NCI-H128 (cell line): Measurements from ENCODE around the gene CCDC34.

Experiments
- DNase-seq: peaks from one replicate; lab custom pipeline; 2025; ENCODE audit not compliant: unreplicated experiment; lab: John Stamatoyannopoulos, UW

The CCDC34 gene

GRCh38 chr11:27392278-27393114 lies 29.5 kb upstream of the CCDC34 start:
- DNase-seq, result no peak

DNA sequence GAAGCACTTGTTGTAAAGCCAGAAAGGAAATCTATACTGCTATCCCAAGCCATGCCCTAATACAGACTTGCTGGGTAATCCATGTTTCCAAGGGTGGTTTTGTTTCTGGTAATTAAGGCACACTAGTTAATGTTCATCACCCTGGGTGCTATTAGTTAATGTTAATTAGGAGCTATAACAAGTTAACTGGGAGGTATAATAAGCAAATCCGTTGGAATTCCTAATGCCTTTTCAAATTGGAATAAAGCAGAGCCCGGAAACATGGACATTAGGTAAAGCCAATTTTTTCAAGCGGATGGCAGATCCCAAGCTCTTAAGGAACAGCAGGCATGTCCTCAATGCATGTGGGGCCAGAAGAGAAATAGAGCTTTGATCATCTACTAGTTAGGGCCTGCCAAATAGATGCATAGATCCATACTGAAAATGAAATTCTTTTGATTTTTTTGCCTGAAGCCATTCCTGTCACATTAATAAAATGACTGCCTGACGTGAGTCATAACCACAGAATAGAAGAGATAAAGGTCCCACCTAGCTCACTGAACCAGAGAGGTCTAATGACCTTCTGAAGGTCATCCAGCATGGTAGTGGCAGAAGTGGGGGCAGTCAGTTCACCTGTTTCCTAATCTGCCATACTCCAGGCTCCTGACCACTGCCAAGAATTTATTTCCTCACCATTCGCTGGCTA lies 28.5 kb upstream of the CCDC34 start:
- no peak for DNase-seq

DNA sequence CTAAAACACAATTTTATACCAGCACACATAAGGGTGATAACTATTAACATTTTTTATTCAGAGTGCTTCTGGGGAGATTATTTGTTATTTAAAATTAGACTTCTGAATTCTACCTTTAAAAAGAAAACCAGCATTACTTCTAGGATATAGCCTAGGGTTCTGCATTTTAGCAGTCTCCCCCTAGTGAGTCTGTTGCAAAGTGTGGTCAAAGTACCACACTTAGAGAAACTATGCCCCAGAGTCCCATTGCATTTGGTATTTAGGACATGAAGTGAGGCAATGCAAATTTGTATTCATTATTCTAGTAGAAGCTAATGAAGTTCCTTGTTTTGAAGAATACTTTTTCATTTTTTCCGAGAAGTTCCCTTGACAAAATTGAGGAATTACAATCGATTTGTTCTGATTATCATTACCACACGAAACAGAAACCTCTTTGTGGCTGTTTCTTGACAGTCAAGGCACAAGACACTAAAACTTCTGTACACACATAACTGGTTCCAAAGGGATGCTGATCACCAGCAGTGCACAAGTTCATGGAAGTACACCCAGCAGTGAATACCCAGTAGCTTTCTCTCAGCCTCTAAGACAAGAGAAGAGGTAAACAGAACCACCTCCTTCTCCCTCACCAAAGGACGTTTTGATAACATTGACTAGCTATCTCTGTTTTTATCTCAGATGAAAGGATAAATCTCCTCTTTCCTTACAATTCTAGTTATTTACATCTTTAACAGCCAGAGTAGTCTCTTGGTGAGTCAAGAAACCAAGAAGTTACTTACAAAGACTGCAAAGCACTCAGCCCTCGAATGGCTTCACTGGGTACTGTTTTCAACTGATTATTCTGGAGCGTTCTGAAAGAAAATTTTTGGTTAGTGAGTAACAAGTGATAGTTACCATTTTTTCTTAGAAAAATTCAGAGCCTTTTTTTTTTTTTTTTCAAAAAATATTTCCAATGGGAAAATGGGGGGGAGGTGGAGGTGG lies 27.6 kb upstream of the CCDC34 start:
- no peak for DNase-seq

DNA sequence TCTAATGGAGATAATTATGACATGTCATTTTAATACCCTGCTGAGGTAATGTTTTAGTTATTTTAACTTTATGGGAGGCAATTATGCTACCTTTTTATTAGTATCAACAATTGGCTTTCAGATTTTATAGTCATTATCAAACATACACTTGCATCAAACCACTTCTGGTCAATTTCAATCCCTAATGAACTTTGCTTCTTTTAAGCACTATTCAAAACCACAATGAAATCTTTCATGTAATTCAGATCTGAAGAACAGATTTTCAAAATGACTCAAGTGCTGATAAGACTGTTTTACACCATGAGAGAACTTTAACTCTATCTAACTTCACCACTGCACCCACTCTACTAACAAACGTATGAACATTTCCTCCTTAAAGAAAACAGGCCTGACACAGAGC lies 25.9 kb upstream of the CCDC34 start:
- no peak for DNase-seq

- no peak for DNase-seq
Observed at GRCh38 chr11:27388001-27388400, 25.0 kb upstream of the CCDC34 start.

- DNase-seq, result no peak
Observed at GRCh38 chr11:27387362-27387761, 24.3 kb upstream of the CCDC34 start.

DNA sequence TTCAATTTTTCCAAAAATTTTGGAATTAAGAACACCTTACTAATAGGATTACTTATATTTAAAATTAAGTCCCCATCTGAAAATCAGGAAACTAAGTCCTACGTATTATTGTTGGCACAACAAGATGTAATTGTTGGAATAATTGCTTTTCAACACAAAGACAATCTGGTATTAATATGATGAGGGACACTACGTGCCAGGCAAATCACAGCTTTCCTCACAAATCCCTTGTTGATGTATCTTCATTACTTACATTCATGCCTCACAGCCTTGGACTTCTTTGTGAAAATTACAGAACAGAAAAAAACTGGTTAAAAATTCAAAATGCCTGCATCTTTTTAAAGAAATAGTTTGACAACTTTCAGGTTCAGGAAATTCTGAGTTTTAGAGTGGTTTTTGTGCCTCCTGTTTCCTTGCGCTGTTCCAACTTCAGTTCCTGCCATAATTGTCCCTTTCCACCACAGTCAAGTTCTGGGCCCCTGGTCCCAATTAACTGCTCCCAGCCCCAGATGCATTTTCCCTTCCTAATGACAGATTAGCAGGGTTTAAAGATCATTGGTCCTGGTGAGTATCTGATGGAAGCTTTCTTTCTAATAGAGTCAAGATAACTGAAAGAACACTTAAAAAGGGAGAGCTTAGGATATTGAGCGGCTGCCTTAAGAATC lies 23.3 kb upstream of the CCDC34 start:
- DNase-seq, result no peak

- DNase-seq, result no peak
Observed at GRCh38 chr11:27385245-27385644, 22.2 kb upstream of the CCDC34 start.

- DNase-seq, result no peak
Observed at GRCh38 chr11:27384227-27384626, 21.2 kb upstream of the CCDC34 start.

DNA sequence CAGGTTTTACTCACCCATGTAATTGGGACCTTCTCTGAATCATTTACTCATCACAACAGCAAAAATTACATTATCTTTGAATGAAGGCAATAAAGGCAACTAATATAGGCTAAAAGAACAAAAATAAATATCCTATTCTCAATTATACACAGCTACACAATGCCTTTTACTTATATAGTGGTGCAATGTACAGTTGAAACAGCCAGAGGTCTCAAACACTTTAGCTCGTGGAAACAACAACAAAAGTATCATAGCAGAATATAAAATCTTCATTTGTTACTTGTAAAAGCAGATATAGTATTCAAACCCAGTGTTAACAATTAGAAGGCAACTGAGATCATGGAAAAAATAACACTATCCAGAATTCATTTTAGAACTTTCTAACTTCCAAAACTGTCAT lies 20.6 kb upstream of the CCDC34 start:
- no peak for DNase-seq

- no peak for DNase-seq
Observed at GRCh38 chr11:27381238-27381666, 18.2 kb upstream of the CCDC34 start.

GRCh38 chr11:27380771-27381170 lies 17.8 kb upstream of the CCDC34 start:
- no peak for DNase-seq

DNA sequence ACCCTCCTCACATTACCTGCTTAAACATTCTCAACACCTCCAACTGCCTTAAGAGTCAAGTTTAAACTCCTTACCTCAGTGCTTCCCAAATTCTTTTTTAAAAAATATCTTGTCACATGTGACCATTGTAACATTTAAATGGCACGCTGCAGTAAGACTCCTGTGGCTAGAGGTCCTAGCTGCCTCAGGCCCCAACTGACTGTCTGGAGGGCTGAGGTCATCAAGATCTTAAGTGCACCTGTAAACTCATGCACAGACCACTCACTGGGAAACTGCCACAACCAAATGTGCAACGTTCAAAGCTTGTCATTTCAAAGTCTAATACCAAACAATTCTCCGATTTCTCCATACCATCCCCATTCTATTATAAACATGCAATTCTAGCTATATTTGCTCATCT lies 16.4 kb upstream of the CCDC34 start:
- DNase-seq, result no peak

DNA sequence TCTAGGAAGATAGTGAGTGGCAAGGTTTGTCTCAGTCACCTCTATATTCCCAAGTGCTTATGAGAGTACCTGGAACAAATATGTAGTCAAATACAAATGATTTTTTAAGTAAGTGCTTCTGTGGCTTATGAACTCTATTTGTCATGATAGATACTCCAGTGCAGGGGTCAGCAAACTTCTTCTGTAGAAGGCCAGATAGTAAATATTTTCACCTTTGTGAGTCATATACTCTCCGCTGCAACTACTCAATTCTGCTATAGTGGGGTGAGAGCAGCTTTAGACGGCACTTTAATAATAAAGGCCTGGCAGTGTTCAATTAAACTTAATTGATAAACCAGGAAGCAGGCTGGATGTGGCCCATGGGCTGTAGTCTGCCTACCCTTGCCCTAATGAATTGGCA lies 12.4 kb upstream of the CCDC34 start:
- DNase-seq, result no peak

DNA sequence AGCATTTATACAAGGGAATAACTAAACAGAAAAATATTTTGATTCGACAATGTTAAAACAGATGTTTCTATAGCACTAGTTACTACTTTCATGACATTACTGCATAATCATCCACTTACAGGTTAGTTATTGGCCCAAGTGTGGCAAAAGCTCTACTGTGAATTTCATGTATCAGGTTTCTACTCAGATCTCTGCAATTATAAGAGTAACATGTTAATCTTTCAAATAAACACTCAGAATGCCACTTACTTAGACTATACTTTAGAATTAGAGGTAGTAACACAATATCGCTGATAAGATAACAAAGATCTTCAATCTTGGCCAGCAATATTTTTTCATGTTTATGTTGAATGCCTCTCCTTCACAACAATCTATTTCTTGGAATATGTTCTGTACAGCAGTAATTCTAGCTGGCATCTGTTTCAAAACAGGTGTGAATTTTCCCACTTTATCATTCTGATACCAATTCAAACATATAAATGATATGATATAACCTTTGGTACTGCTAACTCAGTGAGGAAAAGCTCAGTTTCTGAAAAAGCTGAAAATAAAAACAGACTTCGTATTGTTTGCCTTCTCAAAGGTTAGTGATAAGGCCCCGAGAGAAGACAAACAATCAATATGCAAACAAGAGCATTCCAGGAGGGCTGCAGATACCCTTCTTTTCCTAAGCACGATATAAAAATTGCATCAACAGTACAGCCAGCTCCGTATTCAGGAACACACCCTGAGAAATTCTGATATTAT lies 11.0 kb upstream of the CCDC34 start:
- DNase-seq, result no peak

- DNase-seq, result no peak
Observed at GRCh38 chr11:27373392-27373791, 10.4 kb upstream of the CCDC34 start.

DNA sequence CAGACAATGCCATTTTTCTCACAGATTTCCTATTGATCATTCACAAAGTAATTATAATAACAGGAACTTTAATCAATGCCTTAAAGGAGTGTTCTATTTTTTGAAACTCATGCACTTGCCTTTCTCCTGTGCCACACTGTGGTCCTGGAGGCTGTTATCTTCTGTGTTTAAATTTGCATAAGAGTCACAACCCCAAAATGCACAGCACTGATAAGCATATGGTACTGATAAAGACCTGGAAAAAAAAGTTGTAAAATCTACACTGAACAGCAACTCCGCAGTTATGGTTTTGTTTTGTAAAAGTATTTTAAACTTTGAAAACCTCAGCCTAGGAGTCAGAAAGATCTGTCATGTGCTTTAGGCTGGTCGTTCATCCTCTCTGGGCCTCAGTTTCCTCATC lies 9.1 kb upstream of the CCDC34 start:
- DNase-seq, result no peak

DNA sequence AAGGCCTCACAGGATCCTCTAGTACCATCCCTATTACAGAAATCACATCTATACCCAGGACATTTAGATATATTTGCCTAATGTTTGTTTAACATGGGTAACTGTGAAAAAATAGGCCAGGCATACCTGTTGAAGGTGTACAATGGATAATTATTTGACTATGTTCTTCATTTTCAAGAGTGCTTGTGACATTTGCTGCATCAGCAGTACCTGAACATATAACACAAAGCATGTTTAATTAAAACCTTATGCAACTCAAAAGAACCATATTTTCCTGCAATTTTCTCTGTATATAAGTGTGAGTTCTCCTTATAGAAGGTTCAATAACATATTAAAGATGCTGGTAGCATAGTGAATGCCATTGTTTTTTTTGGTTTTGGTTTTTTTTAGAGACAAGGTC lies 8.5 kb upstream of the CCDC34 start:
- DNase-seq, result no peak

DNA sequence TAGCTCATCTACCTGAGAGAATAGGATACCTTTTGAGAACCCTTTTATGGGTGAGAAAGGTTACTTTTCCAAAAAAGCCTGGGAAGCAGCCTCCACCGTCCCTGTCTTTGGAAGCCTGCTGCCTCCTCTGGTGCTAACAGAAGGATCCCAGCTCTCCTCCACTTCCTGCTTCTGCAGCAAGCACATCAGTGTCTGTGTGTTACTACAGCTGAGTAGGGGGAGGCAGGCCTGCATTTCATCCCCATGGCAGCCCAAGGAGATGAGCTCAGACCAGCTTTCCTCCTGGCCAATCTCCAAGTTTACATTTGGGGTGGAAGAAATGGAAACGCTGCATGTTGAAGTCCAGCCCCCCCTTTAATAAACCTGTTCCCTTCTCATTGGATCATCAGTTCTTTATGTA lies 7.4 kb upstream of the CCDC34 start:
- DNase-seq, result no peak

GRCh38 chr11:27367881-27368280 lies 4.9 kb upstream of the CCDC34 start:
- DNase-seq, result no peak
